Endodermal cell (in vitro differentiated cells): ENCODE measurements around the gene ZIC3. TPM values are rescaled to one million over a fixed set of nuclear protein-coding genes. Genes with fewer than 3 reads are reported as not detected.

ENCODE experiments used
- DNase-seq: peaks from one replicate; pipeline ENCODE4 v3.0.0-alpha.2; 2017
- H3K27ac ChIP-seq: 2 replicates; pipeline ENCODE4 v1.5.1; 2013; ENCODE audit warnings: mild to moderate bottlenecking, low read depth, low read length, moderate library complexity
- H3K27me3 ChIP-seq: 2 replicates; pipeline ENCODE4 v1.6.1; 2013; ENCODE audit warnings: mild to moderate bottlenecking, low read length, moderate library complexity; ENCODE audit not compliant: insufficient read depth, control insufficient read depth, poor library complexity, severe bottlenecking
- H3K36me3 ChIP-seq: 2 replicates; pipeline ENCODE4 v1.7.0; 2013; ENCODE audit warnings: mild to moderate bottlenecking, low read length, moderate library complexity; ENCODE audit not compliant: control insufficient read depth, insufficient read depth
- H3K4me1 ChIP-seq: one replicate; pipeline ENCODE4 v1.7.0; 2013; ENCODE audit warnings: low read length; ENCODE audit not compliant: control insufficient read depth, insufficient read depth
- H3K4me3 ChIP-seq: 2 replicates; pipeline ENCODE4 v1.5.1; 2013; ENCODE audit warnings: mild to moderate bottlenecking, low read length, moderate library complexity
- H3K9ac ChIP-seq: 2 replicates; pipeline ENCODE4 v1.6.1; 2013; ENCODE audit warnings: mild to moderate bottlenecking, low read length, moderate library complexity; ENCODE audit not compliant: poor library complexity, severe bottlenecking; ENCODE audit errors: extremely low read depth
- H3K9me3 ChIP-seq: 2 replicates; pipeline ENCODE4 v1.6.1; 2013; ENCODE audit warnings: mild to moderate bottlenecking, low read length, moderate library complexity; ENCODE audit not compliant: control insufficient read depth
- H3K27ac Mint-ChIP-seq: 2 replicates; pipeline ENCODE4 v1.8.0; 2020; ENCODE audit warnings: mixed read lengths
- H3K27me3 Mint-ChIP-seq: 2 replicates; pipeline ENCODE4 v1.8.0; 2021; ENCODE audit warnings: mild to moderate bottlenecking, mixed read lengths; ENCODE audit not compliant: insufficient read depth
- H3K36me3 Mint-ChIP-seq: 2 replicates; pipeline ENCODE4 v1.8.0; 2020; ENCODE audit warnings: low read depth, mixed read lengths
- H3K4me1 Mint-ChIP-seq: 2 replicates; pipeline ENCODE4 v1.8.0; 2020; ENCODE audit warnings: mixed read lengths
- H3K4me3 Mint-ChIP-seq: 2 replicates; pipeline ENCODE4 v1.8.0; 2020; ENCODE audit warnings: mild to moderate bottlenecking, moderate library complexity, mixed read lengths
- H3K9me3 Mint-ChIP-seq: 2 replicates; pipeline ENCODE4 v1.8.0; 2020; ENCODE audit warnings: mild to moderate bottlenecking, mixed read lengths
- CTCF ChIP-seq: fragments of 200-600 bp; sonication (generic); conservative IDR thresholded peaks from 2 replicates; pipeline ENCODE4 v1.5.0; 2021; ENCODE audit warnings: antibody characterized with exemption, mild to moderate bottlenecking
- WGBS, 2 experiments: methylation state at CpG; one replicate each; pipeline versions ENCODE4 v1.1.5 to v1.1.7; 2013; ENCODE audit warnings: missing lambda C conversion rate in 2 of 2, mixed read lengths in 1 of 2; ENCODE audit not compliant: insufficient coverage in 1 of 2, insufficient read length in 1 of 2; 5-methylcytosine and 5-hydroxymethylcytosine counted together
- total RNA-seq, 2 donors: library from RNA; stranded (reverse); fragmentation: NEBNext Ultra II Directional in 1 of 2; extraction: Animal tissue kit (Norgen Biotek cat#: 25700) in 1 of 2; gene quantifications; 2 replicates in 1 of 2; 3 replicates in 1 of 2; pipeline ENCODE4 v1.2.1, GENCODE V29; 2021

The ZIC3 gene
- total RNA-seq, 2 donors from 2014 or later, result 129 to 130 TPM

- no peak for DNase-seq
- peak overlapping the region; percentile 44 for H3K27ac ChIP-seq
- H3K9me3 Mint-ChIP-seq, result peaks cover 47% of the 10 kb centered on the region
- H3K27me3 ChIP-seq, result no peaks in the 10 kb centered on the region
- 0 to 1% methylated on average over 4 to 15 of the region's 16 CpGs for WGBS, 2 experiments
- H3K9me3 ChIP-seq, result no peaks in the 10 kb centered on the region
- no peaks in the 10 kb centered on the region for H3K4me1 ChIP-seq
- no peaks in the 10 kb centered on the region for H3K27me3 Mint-ChIP-seq
- H3K9ac ChIP-seq, result peak overlapping the region; percentile 87
- peaks cover 54% of the 10 kb centered on the region for H3K36me3 ChIP-seq
- peak overlapping the region; percentile 98 for H3K4me3 ChIP-seq
- TF ChIP-seq CTCF, result no peak
- peaks cover 52% of the 10 kb centered on the region for H3K36me3 Mint-ChIP-seq
- no peak overlapping the region for H3K27ac Mint-ChIP-seq
- peak overlapping the region; percentile 98 for H3K4me3 Mint-ChIP-seq
- peaks cover 10% of the 10 kb centered on the region for H3K4me1 Mint-ChIP-seq
These were observed 3.6 kb downstream of the ZIC3 start for GRCh38 chrX:137569470-137569891.

GRCh38 chrX:137573324-137574101 is 7.6 kb downstream of the ZIC3 start:
- H3K36me3 ChIP-seq, result peaks cover 44% of the 10 kb centered on the region
- H3K27ac ChIP-seq, result peak overlapping the region; percentile 90
- Mint-ChIP-seq H3K36me3 (peaks cover 44% of the 10 kb centered on the region), H3K4me3 (peak overlapping the region; percentile 98), H3K27me3 (no peaks in the 10 kb centered on the region), H3K4me1 (peaks cover 32% of the 10 kb centered on the region), H3K9me3 (peaks cover 47% of the 10 kb centered on the region), H3K27ac (peak overlapping the region; percentile 73)
- peak overlapping the region; percentile 98 for H3K4me3 ChIP-seq
- no peak for TF ChIP-seq CTCF
- 6 to 22% methylated on average over 3 to 41 of the region's 44 CpGs for WGBS, 2 experiments
- H3K4me1 ChIP-seq, result peaks cover 4% of the 10 kb centered on the region
- H3K9me3 ChIP-seq, result no peaks in the 10 kb centered on the region
- peak; percentile 81 for DNase-seq
- H3K9ac ChIP-seq, result peak overlapping the region; percentile 49
- H3K27me3 ChIP-seq, result no peaks in the 10 kb centered on the region

GRCh38 chrX:137574102-137574783 is 8.3 kb downstream of the ZIC3 start:
- peaks cover 32% of the 10 kb centered on the region for H3K4me1 Mint-ChIP-seq
- Histone ChIP-seq H3K9ac (no peak overlapping the region), H3K27ac (peak overlapping the region; percentile 90), H3K4me1 (peaks cover 4% of the 10 kb centered on the region), H3K4me3 (peak overlapping the region; percentile 98), H3K27me3 (no peaks in the 10 kb centered on the region), H3K9me3 (no peaks in the 10 kb centered on the region), H3K36me3 (peaks cover 39% of the 10 kb centered on the region)
- peaks cover 38% of the 10 kb centered on the region for H3K36me3 Mint-ChIP-seq
- H3K27ac Mint-ChIP-seq, result peak overlapping the region; percentile 91
- H3K27me3 Mint-ChIP-seq, result no peaks in the 10 kb centered on the region
- peaks cover 44% of the 10 kb centered on the region for H3K9me3 Mint-ChIP-seq
- H3K4me3 Mint-ChIP-seq, result peak overlapping the region; percentile 98
- DNase-seq, result peak; percentile 89
- WGBS, 2 experiments, result 1% methylated on average over 57 of the region's 67 CpGs; no CpG with 5 or more reads in 1 of the 2 experiments
- TF ChIP-seq CTCF, result no peak
